ENCODE results near the gene TOR4A. TPM values are rescaled to one million over a fixed set of nuclear protein-coding genes. Genes with fewer than 3 reads are reported as not detected.
"Not testable (repeated sequence)": the region's sequence is repeated elsewhere in the genome, so short reads cannot be mapped to it uniquely, and the experiment has no call there.

The TOR4A gene
- total RNA-seq, 1 donor: 5.4 TPM

GRCh38 chr9:137317718-137318511 lies 40.4 kb downstream of the TOR4A start:
- Histone ChIP-seq H3K27me3 (ENCODE audit: insufficient read depth, low read length) (no peaks in the 10 kb centered on the region), H3K9me3 (ENCODE audit: low read depth, low read length) (no peaks in the 10 kb centered on the region), H3K4me1 (ENCODE audit: insufficient read depth, low read length) (peaks cover 19% of the 10 kb centered on the region), H3K4me3 (ENCODE audit: low read length) (no peak overlapping the region)

GRCh38 chr9:137318602-137319001 lies 41.1 kb downstream of the TOR4A start:
- Histone ChIP-seq H3K9me3 (ENCODE audit: low read depth, low read length) (no peaks in the 10 kb centered on the region), H3K4me1 (ENCODE audit: insufficient read depth, low read length) (peaks cover 19% of the 10 kb centered on the region), H3K27me3 (ENCODE audit: insufficient read depth, low read length) (no peaks in the 10 kb centered on the region), H3K4me3 (ENCODE audit: low read length) (no peak overlapping the region)

GRCh38 chr9:137319011-137319738 lies 41.6 kb downstream of the TOR4A start:
- Histone ChIP-seq H3K9me3 (ENCODE audit: low read depth, low read length) (no peaks in the 10 kb centered on the region), H3K27me3 (ENCODE audit: insufficient read depth, low read length) (no peaks in the 10 kb centered on the region), H3K4me3 (ENCODE audit: low read length) (no peak overlapping the region), H3K4me1 (ENCODE audit: insufficient read depth, low read length) (peaks cover 19% of the 10 kb centered on the region)

GRCh38 chr9:137319739-137320551 lies 42.4 kb downstream of the TOR4A start:
- no peaks in the 10 kb centered on the region for H3K9me3 ChIP-seq (ENCODE audit: low read depth, low read length)
- peaks cover 19% of the 10 kb centered on the region for H3K4me1 ChIP-seq (ENCODE audit: insufficient read depth, low read length)
- no peaks in the 10 kb centered on the region for H3K27me3 ChIP-seq (ENCODE audit: insufficient read depth, low read length)
- no peak overlapping the region for H3K4me3 ChIP-seq (ENCODE audit: low read length)

- Histone ChIP-seq H3K4me1 (ENCODE audit: insufficient read depth, low read length) (peaks cover 20% of the 10 kb centered on the region), H3K4me3 (ENCODE audit: low read length) (no peak overlapping the region), H3K9me3 (ENCODE audit: low read depth, low read length) (no peaks in the 10 kb centered on the region), H3K27me3 (ENCODE audit: insufficient read depth, low read length) (no peaks in the 10 kb centered on the region)
Measured at GRCh38 chr9:137320555-137321384, 43.2 kb downstream of the TOR4A start.

- peaks cover 24% of the 10 kb centered on the region for H3K4me1 ChIP-seq (ENCODE audit: insufficient read depth, low read length)
- H3K9me3 ChIP-seq (ENCODE audit: low read depth, low read length): no peaks in the 10 kb centered on the region
- H3K27me3 ChIP-seq (ENCODE audit: insufficient read depth, low read length): no peaks in the 10 kb centered on the region
- no peak overlapping the region for H3K4me3 ChIP-seq (ENCODE audit: low read length)
Measured at GRCh38 chr9:137321726-137322361, 44.3 kb downstream of the TOR4A start.

- Histone ChIP-seq H3K27me3 (ENCODE audit: insufficient read depth, low read length) (peaks cover 10% of the 10 kb centered on the region), H3K4me3 (ENCODE audit: low read length) (no peak overlapping the region), H3K9me3 (ENCODE audit: low read depth, low read length) (peaks cover 9% of the 10 kb centered on the region), H3K4me1 (ENCODE audit: insufficient read depth, low read length) (peaks cover 30% of the 10 kb centered on the region)
Measured at GRCh38 chr9:137323531-137324331, 46.2 kb downstream of the TOR4A start.

- Histone ChIP-seq H3K27me3 (ENCODE audit: insufficient read depth, low read length) (peaks cover 10% of the 10 kb centered on the region), H3K4me1 (ENCODE audit: insufficient read depth, low read length) (peaks cover 27% of the 10 kb centered on the region), H3K9me3 (ENCODE audit: low read depth, low read length) (peaks cover 9% of the 10 kb centered on the region), H3K4me3 (ENCODE audit: low read length) (no peak overlapping the region)
Measured at GRCh38 chr9:137325124-137325523, 47.6 kb downstream of the TOR4A start.

- Histone ChIP-seq H3K27me3 (ENCODE audit: insufficient read depth, low read length) (peaks cover 10% of the 10 kb centered on the region), H3K4me3 (ENCODE audit: low read length) (no peak overlapping the region), H3K9me3 (ENCODE audit: low read depth, low read length) (peaks cover 9% of the 10 kb centered on the region), H3K4me1 (ENCODE audit: insufficient read depth, low read length) (peaks cover 21% of the 10 kb centered on the region)
Measured at GRCh38 chr9:137325799-137326198, 48.3 kb downstream of the TOR4A start.

- H3K9me3 ChIP-seq (ENCODE audit: low read depth, low read length): peaks cover 9% of the 10 kb centered on the region
- H3K27me3 ChIP-seq (ENCODE audit: insufficient read depth, low read length): peaks cover 10% of the 10 kb centered on the region
- H3K4me1 ChIP-seq (ENCODE audit: insufficient read depth, low read length): peaks cover 15% of the 10 kb centered on the region
- H3K4me3 ChIP-seq (ENCODE audit: low read length): no peak overlapping the region
Measured at GRCh38 chr9:137326445-137327065, 49.0 kb downstream of the TOR4A start.

GRCh38 chr9:137327641-137328550 lies 50.4 kb downstream of the TOR4A start:
- Histone ChIP-seq H3K27me3 (ENCODE audit: insufficient read depth, low read length) (peaks cover 10% of the 10 kb centered on the region), H3K4me1 (ENCODE audit: insufficient read depth, low read length) (peaks cover 15% of the 10 kb centered on the region)
- not testable (repeated sequence) for H3K9me3 ChIP-seq (ENCODE audit: low read depth, low read length); H3K4me3 ChIP-seq (ENCODE audit: low read length)

- peaks cover 10% of the 10 kb centered on the region for H3K27me3 ChIP-seq (ENCODE audit: insufficient read depth, low read length)
- H3K4me3 ChIP-seq (ENCODE audit: low read length); H3K9me3 ChIP-seq (ENCODE audit: low read depth, low read length): not testable (repeated sequence)
- peaks cover 15% of the 10 kb centered on the region for H3K4me1 ChIP-seq (ENCODE audit: insufficient read depth, low read length)
Measured at GRCh38 chr9:137329590-137329989, 52.1 kb downstream of the TOR4A start.

Measured in mononuclear cell (primary cell).